ENCODE results near the gene GALK2.

- TF ChIP-seq CTCF (conservative IDR thresholded peaks at IDR 0.05) (no peak), EZH2 (IDR thresholded peaks at IDR 0.05; ENCODE audit: low read depth) (no peak)
Observed at GRCh38 chr15:49380912-49381311, 210.9 kb downstream of the GALK2 start.
